ENCODE data around the gene COL1A2. TPM values are rescaled to one million over a fixed set of nuclear protein-coding genes. Genes with fewer than 3 reads are reported as not detected.

The COL1A2 gene
- total and polyA plus RNA-seq, 2 of the 13 experiments (the other 11 are each of a cell fraction or from before 2014, with no cell fraction given): not detected

- TF ChIP-seq DPF2 (CRISPR knock-in tag; IDR thresholded peaks at IDR 0.05; ENCODE audit: borderline replicate concordance, low read depth) (no peak), MIXL1 (CRISPR knock-in tag; IDR thresholded peaks at IDR 0.05) (no peak), ZNF496 (CRISPR knock-in tag; IDR thresholded peaks at IDR 0.05; ENCODE audit: insufficient replicate concordance) (no peak)
Observed at GRCh38 chr7:94391726-94392392, 2.8 kb upstream of the COL1A2 start (continued).

GRCh38 chr7:94392393-94392786, 2.3 kb upstream of the COL1A2 start:
- ATAC-seq (no peak), FAIRE-seq (no peak), DNase-seq (ENCODE audit: low spot score) (no peak)
- no peaks in the 10 kb centered on the region for H4K20me1 ChIP-seq (ENCODE audit: insufficient read depth, low read length)
- H3K79me2 ChIP-seq (ENCODE audit: insufficient read depth, low read length): no peaks in the 10 kb centered on the region
- in situ Hi-C loops (cut with HindIII; ENCODE audit: extremely low pct_ligation_motif_present, low pct_unique_long_range_greater_than_20kb): loop anchor here (5.0 kb wide), 1 partner anchor 95 kb away; no protein-coding TSS in a partner anchor
- H2AFZ ChIP-seq (ENCODE audit: low read length): no peak overlapping the region
- ChIA-PET CTCF (ENCODE audit: low intra/inter-chr PET ratio, low total read pairs) (interaction anchor here (1.1 kb wide), 1 partner anchor 103 kb away, joined by 3 read pairs; no protein-coding TSS in a partner anchor), POLR2A (no interaction called here)
- H3K9me3 ChIP-seq (ENCODE audit: low read length): no peaks in the 10 kb centered on the region
- no peaks in the 10 kb centered on the region for H3K36me3 ChIP-seq (replicated peaks in 1 of 2; ENCODE audit: control insufficient read depth in 1 of 2, insufficient read depth in 2 of 2, low read length in 2 of 2)
- H3K27ac ChIP-seq (ENCODE audit: extremely low read length, insufficient read depth, low read length): no peak overlapping the region
- no peak overlapping the region for H3K9ac ChIP-seq (ENCODE audit: insufficient read depth, low read depth, low read length)
- no TSS peak for BruUV-seq (replicated peaks)
- no peak overlapping the region for H3K4me3 ChIP-seq (replicated peaks in 1 of 3; ENCODE audit: insufficient read depth in 1 of 3, low read depth in 2 of 3, low read length in 3 of 3)
- H3K4me1 ChIP-seq (ENCODE audit: insufficient read depth, low read length): no peaks in the 10 kb centered on the region
- intact Hi-C loops (cut with micrococcal nuclease; ENCODE audit: unreplicated experiment): no loop called here
- no peak overlapping the region for H3K4me2 ChIP-seq (ENCODE audit: low read depth, low read length)
- 0% methylated on average over 1 of the region's 1 CpG for WGBS (ENCODE audit: low lambda C conversion rate)
- H3K27me3 ChIP-seq (ENCODE audit: control insufficient read depth in 1 of 2, insufficient read depth in 2 of 2, low read length in 2 of 2): no peaks in the 10 kb centered on the region; a peak in 1 of 5 replicates
- TF ChIP-seq NFKBIZ (CRISPR knock-in tag; IDR thresholded peaks at IDR 0.05): no peak
- TF ChIP-seq, protein P1, sequence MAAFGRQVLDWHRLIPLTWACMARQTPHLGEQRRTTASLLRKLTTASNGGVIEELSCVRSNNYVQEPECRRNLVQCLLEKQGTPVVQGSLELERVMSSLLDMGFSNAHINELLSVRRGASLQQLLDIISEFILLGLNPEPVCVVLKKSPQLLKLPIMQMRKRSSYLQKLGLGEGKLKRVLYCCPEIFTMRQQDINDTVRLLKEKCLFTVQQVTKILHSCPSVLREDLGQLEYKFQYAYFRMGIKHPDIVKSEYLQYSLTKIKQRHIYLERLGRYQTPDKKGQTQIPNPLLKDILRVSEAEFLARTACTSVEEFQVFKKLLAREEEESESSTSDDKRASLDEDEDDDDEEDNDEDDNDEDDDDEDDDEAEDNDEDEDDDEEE (CRISPR knock-in tag; IDR thresholded peaks at IDR 0.05): no peak
- TF ChIP-seq, protein P2, sequence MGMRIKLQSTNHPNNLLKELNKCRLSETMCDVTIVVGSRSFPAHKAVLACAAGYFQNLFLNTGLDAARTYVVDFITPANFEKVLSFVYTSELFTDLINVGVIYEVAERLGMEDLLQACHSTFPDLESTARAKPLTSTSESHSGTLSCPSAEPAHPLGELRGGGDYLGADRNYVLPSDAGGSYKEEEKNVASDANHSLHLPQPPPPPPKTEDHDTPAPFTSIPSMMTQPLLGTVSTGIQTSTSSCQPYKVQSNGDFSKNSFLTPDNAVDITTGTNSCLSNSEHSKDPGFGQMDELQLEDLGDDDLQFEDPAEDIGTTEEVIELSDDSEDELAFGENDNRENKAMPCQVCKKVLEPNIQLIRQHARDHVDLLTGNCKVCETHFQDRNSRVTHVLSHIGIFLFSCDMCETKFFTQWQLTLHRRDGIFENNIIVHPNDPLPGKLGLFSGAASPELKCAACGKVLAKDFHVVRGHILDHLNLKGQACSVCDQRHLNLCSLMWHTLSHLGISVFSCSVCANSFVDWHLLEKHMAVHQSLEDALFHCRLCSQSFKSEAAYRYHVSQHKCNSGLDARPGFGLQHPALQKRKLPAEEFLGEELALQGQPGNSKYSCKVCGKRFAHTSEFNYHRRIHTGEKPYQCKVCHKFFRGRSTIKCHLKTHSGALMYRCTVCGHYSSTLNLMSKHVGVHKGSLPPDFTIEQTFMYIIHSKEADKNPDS (CRISPR knock-in tag; IDR thresholded peaks at IDR 0.05): no peak
- TF ChIP-seq KDM5A (IDR thresholded peaks at IDR 0.05; ENCODE audit: borderline replicate concordance, low read length): no peak
- no peak for TF ChIP-seq ARID4A (CRISPR knock-in tag; IDR thresholded peaks at IDR 0.05; ENCODE audit: borderline replicate concordance)
- no peak for TF ChIP-seq ZNF205 (CRISPR knock-in tag; IDR thresholded peaks at IDR 0.05)
- no peak for TF ChIP-seq ZNF44 (CRISPR knock-in tag; IDR thresholded peaks at IDR 0.05)
- no peak for TF ChIP-seq SIX4 (CRISPR knock-in tag; IDR thresholded peaks at IDR 0.05)
- no peak for TF ChIP-seq RAD21 (CRISPR knock-in tag; IDR thresholded peaks at IDR 0.05)
- TF ChIP-seq HOMEZ (CRISPR knock-in tag; IDR thresholded peaks at IDR 0.05; ENCODE audit: low read depth): no peak
- no peak for TF ChIP-seq FOSL2 (CRISPR knock-in tag; IDR thresholded peaks at IDR 0.05)
